Erythroblast (primary cell): Measurements from ENCODE around the gene CCR8.

Experiments
- GATA1 ChIP-seq: IDR thresholded peaks from 2 replicates; pipeline ENCODE4 v1.6.1; 2011; ENCODE audit warnings: low read depth, mild to moderate bottlenecking, control low read depth, low read length, moderate library complexity
- POLR2A ChIP-seq: IDR thresholded peaks from 2 replicates; pipeline ENCODE4 v1.6.1; 2011; ENCODE audit warnings: mild to moderate bottlenecking, low read length

GRCh38 chr3:39318301-39318700 is 11.2 kb upstream of the CCR8 start:
- no peak for TF ChIP-seq POLR2A
- TF ChIP-seq GATA1, result no peak
